Immature natural killer cell (primary cell): ENCODE data around the gene RYR1. TPM values are rescaled to one million over a fixed set of nuclear protein-coding genes. Genes with fewer than 3 reads are reported as not detected.
"Not testable (repeated sequence)": the region's sequence is repeated elsewhere in the genome, so short reads cannot be mapped to it uniquely, and the experiment has no call there.

Experiments
- DNase-seq, 3 donors: peaks; one replicate each; pipeline ENCODE4 v3.0.0; 2022; ENCODE audit warnings: mixed read lengths in 1 of 3
- H3K27ac Mint-ChIP-seq, 6 donors: one replicate each; pipeline ENCODE4 v1.8.0; 2020; ENCODE audit warnings: mixed read lengths in 6 of 6, mild to moderate bottlenecking in 5 of 6, inconsistent platforms in 4 of 6, moderate library complexity in 3 of 6
- H3K27me3 Mint-ChIP-seq, 3 donors: one replicate each; pipeline ENCODE4 v1.8.0; 2020 to 2021; ENCODE audit warnings: low read depth in 3 of 3, mild to moderate bottlenecking in 3 of 3, mixed read lengths in 3 of 3, moderate library complexity in 3 of 3, inconsistent platforms in 1 of 3
- H3K36me3 Mint-ChIP-seq, 3 donors: one replicate each; pipeline ENCODE4 v1.8.0; 2020; ENCODE audit warnings: mixed read lengths in 3 of 3, inconsistent platforms in 2 of 3, mild to moderate bottlenecking in 2 of 3
- H3K4me1 Mint-ChIP-seq, 2 donors: one replicate each; pipeline ENCODE4 v1.8.0; 2020; ENCODE audit warnings: inconsistent platforms in 2 of 2, mild to moderate bottlenecking in 2 of 2, mixed read lengths in 2 of 2, moderate library complexity in 1 of 2
- H3K4me3 Mint-ChIP-seq, 5 donors: one replicate each; pipeline ENCODE4 v1.8.0; 2020; ENCODE audit warnings: mild to moderate bottlenecking in 5 of 5, mixed read lengths in 5 of 5, inconsistent platforms in 3 of 5, moderate library complexity in 3 of 5
- H3K9me3 Mint-ChIP-seq, 6 donors: one replicate each; pipeline ENCODE4 v1.8.0; 2020; ENCODE audit warnings: mild to moderate bottlenecking in 6 of 6, mixed read lengths in 6 of 6, inconsistent platforms in 4 of 6, moderate library complexity in 3 of 6
- polyA plus RNA-seq, 3 donors: library from polyadenylated mRNA; unstranded; fragments of 300-500 nt; fragmentation: Illumina TruSeq; gene quantifications; one replicate each; pipeline ENCODE4 v1.2.3, GENCODE V29; 2021

RYR1 gene
- polyA plus RNA-seq, 3 donors from 2014 or later = 0.04 TPM; not detected in 2

DNA sequence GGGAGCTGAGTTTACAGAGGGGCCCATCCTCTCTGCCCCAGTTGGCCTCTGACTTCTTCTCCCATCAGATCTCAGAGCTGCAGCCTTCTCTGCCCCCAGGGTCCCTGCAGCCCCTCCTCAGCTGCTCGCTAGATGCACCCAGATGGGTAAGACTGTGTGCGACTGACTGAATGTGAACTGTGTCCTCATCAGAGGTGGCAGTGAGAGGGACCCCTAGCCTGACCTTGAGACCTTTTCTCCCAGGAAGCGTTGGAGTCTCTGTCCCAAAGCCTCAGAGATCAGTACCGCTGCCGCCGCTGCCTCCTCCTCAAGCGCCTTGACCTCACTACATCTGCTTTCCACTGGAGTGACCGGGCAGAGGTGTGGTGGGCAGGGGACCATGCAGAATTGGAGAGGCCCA is 28.2 kb upstream of the RYR1 start:
- peaks cover 0 to 4% (median 4%) of the 10 kb centered on the region in 3 donors for H3K36me3 Mint-ChIP-seq
- H3K4me3 Mint-ChIP-seq = peak overlapping the region in 4 of 5 donors; percentile 24 to 90 (median 38)
- peaks cover 6 to 12% (median 12%) of the 10 kb centered on the region in 3 donors for H3K27me3 Mint-ChIP-seq
- H3K9me3 Mint-ChIP-seq = no peaks in the 10 kb centered on the region
- DNase-seq = no peak
- H3K4me1 Mint-ChIP-seq = peaks cover 6 to 22% of the 10 kb centered on the region in 2 donors
- H3K27ac Mint-ChIP-seq = no peak overlapping the region

DNA sequence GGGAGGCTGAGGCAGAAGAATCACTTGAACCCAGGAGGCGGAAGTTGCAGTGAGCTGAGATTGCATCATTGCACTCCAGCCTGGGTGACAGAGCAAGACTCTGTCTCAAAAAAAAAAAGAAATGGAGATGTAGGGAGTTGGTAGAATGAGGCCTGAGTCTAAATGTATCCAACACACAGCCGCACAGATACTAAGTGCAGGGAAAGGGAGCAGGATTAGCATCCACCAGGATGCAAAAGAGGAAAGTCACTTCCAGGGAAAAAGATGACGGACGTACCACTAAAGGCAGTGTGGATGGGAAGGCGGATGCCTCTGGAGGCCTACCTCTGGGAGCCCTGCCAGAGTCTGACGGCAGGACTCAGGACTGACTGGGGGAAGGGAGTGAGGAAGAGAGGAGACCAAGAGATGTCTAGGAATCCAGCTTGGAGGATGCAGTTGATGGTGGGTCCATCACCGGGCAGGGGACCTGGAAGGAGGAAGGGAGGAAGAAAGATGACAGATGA is 23.8 kb upstream of the RYR1 start:
- Mint-ChIP-seq H3K4me1 (peaks cover 0 to 6% of the 10 kb centered on the region in 2 donors), H3K36me3 (peaks cover 0 to 4% (median 4%) of the 10 kb centered on the region in 3 donors), H3K27me3 (no peaks in the 10 kb centered on the region), H3K27ac (no peak overlapping the region), H3K4me3 (no peak overlapping the region), H3K9me3 (no peaks in the 10 kb centered on the region)
- DNase-seq = no peak

DNA sequence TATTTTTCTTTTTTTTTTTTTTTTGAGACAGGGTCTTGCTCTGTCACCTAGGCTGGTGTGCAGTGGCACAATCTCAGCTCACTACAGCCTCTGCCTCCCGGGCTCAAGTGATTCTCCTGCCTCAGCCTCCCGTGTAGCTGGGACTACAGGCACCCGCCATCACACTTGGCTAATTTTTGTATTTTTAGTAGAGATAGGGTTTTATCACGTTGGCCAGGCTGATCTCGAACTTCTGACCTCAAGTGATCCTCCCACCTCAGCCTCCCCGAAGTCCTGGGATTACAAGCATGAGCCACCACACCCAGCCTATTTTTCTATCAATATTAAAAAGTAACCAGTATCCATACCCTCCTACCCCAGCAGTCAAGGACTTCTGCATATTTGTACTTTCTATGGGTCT is 23.1 kb upstream of the RYR1 start:
- H3K9me3 Mint-ChIP-seq, H3K4me1 Mint-ChIP-seq, H3K27ac Mint-ChIP-seq, H3K36me3 Mint-ChIP-seq, H3K27me3 Mint-ChIP-seq, H3K4me3 Mint-ChIP-seq, DNase-seq: not testable (repeated sequence)

DNA sequence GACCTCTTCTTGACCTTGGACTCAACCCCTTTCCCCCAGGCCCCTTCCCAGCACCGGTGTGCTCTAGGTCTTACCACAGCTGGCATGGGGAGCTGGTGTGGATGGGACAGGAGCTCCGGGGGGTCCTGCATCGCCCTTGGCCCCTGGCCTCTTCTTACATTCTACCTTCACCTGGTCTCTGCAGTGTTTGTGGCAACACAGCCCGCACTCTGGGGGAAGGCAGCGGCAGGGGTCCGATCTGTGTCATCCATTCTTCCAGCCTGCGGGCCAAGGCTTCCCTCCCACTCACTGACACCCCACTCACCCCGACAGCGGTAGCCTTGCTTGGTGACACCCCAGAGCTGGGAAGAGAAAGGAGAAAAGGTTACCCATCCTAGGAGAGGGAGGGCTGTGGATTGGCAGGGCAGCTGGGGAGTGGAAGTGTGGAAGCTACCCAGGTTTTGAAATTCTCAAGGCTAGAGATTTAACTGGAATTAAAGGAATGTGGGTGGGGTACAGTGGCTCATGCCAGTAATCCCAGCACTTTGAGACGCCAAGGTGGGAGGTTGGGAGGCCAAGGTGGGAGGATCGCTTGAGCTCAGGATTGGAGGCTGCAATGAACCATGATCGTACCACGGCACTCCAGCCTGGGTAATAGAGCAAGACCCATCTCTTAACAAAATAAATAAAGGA is 22.3 kb upstream of the RYR1 start:
- H3K27ac Mint-ChIP-seq = peak overlapping the region in 1 of 6 donors; percentile 14
- no peaks in the 10 kb centered on the region for H3K27me3 Mint-ChIP-seq
- DNase-seq = no peak
- H3K4me3 Mint-ChIP-seq = no peak overlapping the region
- peaks cover 0 to 4% (median 0%) of the 10 kb centered on the region in 3 donors for H3K36me3 Mint-ChIP-seq
- H3K9me3 Mint-ChIP-seq = no peaks in the 10 kb centered on the region
- H3K4me1 Mint-ChIP-seq = no peaks in the 10 kb centered on the region

DNA sequence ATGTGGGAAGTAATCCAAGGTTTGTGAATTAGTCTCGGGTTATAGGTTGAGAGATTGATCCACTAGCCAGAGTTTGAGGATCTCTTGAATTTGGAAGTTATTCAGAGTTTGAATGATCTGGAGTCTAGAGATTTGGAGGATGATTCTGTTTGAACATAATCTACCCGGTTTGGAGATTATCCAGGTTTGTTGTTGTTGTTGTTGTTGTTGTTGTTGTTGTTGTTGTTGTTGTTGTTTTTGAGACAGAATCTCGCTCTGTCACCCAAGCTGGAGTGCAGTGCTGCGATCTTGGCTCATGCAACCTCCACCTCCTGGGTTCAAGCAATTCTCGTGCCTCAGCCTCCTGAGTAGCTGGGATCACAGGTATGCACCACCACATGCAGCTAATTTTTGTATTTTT is 21.6 kb upstream of the RYR1 start:
- H3K4me1 Mint-ChIP-seq, H3K36me3 Mint-ChIP-seq, H3K27ac Mint-ChIP-seq, H3K9me3 Mint-ChIP-seq, DNase-seq, H3K27me3 Mint-ChIP-seq, H3K4me3 Mint-ChIP-seq: not testable (repeated sequence)

DNA sequence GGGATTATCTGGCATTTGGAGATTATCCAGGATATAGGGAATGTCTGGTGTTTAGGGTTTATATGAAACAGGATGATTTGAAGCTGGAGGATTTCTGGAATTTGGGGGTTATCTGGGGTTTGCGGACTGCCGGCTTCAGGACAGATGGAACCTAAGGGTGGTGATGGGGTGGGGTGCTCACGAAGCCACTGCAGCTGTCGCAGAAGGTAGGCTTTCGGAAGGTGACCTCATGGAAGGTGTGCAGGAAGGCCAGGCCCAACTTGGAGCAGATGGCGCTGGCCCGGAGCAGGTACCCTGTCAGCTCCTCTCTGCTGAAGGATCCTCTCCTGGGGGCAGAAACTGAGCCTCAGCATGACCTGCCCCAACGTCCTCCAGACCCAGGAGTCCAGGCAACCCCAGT is 21.0 kb upstream of the RYR1 start:
- Mint-ChIP-seq H3K4me1 (peaks cover 7 to 8% of the 10 kb centered on the region in 2 donors), H3K4me3 (no peak overlapping the region), H3K27me3 (peaks cover 0 to under 1% (median 0%) of the 10 kb centered on the region in 3 donors), H3K36me3 (no peaks in the 10 kb centered on the region), H3K27ac (no peak overlapping the region), H3K9me3 (no peaks in the 10 kb centered on the region)
- DNase-seq = no peak

DNA sequence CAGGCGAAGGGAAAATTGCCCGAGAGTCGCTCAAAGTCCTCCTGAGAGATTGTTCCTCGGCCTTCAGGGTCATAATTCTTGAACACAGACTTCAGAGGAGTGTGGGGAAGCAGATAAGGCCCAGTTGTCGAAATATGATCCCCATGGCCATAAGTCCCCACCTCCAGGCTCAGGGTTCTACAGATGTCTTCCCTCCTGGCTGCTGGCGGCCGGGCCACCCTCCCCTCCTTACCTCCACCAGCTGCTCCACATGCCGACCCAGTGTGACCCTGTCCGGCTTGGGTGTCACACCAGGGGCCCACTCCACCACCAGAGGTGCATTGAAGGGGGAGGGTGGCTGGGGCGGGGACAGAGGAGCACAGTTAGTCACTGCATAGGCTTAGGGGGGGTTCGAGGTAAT is 20.5 kb upstream of the RYR1 start:
- no peaks in the 10 kb centered on the region for H3K9me3 Mint-ChIP-seq
- H3K27ac Mint-ChIP-seq = no peak overlapping the region
- no peaks in the 10 kb centered on the region for H3K36me3 Mint-ChIP-seq
- peaks cover 12 to 13% of the 10 kb centered on the region in 2 donors for H3K4me1 Mint-ChIP-seq
- peaks cover 0 to 5% (median 0%) of the 10 kb centered on the region in 3 donors for H3K27me3 Mint-ChIP-seq
- no peak overlapping the region for H3K4me3 Mint-ChIP-seq
- no peak for DNase-seq

DNA sequence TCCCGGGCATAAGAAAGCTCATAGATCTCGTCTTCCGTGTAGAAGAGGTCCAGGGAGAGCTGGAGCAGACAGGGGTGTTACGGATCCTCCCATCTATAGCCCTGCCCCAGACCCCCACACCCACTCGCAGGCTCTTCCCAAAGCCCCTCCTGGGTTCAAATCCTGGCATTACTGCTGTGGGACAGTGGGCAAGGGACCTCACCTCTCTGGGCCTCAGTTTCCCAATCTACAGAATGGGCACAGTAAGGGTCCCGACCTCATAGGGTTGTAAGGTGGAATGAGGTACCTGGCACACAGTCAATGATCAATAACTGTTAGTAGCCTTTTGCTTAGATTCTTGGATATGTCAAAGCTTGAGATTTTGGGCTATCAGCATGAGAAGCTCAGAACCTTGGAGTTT is 20.1 kb upstream of the RYR1 start:
- H3K4me1 Mint-ChIP-seq = peaks cover 15 to 17% of the 10 kb centered on the region in 2 donors
- H3K27me3 Mint-ChIP-seq = peaks cover 0 to 6% (median 0%) of the 10 kb centered on the region in 3 donors
- no peak overlapping the region for H3K27ac Mint-ChIP-seq
- no peaks in the 10 kb centered on the region for H3K36me3 Mint-ChIP-seq
- DNase-seq = no peak
- no peaks in the 10 kb centered on the region for H3K9me3 Mint-ChIP-seq
- no peak overlapping the region for H3K4me3 Mint-ChIP-seq

DNA sequence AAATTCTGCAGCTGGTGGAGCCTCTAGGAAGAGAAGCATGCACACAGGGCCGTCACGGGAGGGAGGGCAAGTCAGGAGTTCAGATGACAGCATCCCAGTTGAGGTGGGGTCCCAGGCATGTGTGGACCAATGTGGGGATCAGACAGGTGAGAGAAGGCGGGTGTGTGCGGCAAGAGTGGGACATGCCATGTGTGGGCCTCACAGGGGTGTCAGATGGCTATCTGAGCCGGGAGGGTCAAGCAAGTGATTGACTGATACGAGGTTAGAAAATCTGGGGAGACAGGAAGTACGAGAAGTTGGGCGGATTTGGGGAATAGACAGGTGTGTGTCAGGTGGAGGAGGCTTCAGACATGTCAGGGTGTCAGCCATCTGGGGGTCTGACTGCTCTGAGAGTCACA is 16.3 kb upstream of the RYR1 start:
- peaks cover 17 to 20% of the 10 kb centered on the region in 2 donors for H3K4me1 Mint-ChIP-seq
- no peaks in the 10 kb centered on the region for H3K36me3 Mint-ChIP-seq
- H3K9me3 Mint-ChIP-seq = no peaks in the 10 kb centered on the region
- peak overlapping the region; percentile 72 to 84 (median 77) for H3K4me3 Mint-ChIP-seq
- no peak for DNase-seq
- H3K27ac Mint-ChIP-seq = peak overlapping the region in 3 of 6 donors; percentile 6 to 72 (median 71)
- H3K27me3 Mint-ChIP-seq = peaks cover 0 to 6% (median 4%) of the 10 kb centered on the region in 3 donors

DNA sequence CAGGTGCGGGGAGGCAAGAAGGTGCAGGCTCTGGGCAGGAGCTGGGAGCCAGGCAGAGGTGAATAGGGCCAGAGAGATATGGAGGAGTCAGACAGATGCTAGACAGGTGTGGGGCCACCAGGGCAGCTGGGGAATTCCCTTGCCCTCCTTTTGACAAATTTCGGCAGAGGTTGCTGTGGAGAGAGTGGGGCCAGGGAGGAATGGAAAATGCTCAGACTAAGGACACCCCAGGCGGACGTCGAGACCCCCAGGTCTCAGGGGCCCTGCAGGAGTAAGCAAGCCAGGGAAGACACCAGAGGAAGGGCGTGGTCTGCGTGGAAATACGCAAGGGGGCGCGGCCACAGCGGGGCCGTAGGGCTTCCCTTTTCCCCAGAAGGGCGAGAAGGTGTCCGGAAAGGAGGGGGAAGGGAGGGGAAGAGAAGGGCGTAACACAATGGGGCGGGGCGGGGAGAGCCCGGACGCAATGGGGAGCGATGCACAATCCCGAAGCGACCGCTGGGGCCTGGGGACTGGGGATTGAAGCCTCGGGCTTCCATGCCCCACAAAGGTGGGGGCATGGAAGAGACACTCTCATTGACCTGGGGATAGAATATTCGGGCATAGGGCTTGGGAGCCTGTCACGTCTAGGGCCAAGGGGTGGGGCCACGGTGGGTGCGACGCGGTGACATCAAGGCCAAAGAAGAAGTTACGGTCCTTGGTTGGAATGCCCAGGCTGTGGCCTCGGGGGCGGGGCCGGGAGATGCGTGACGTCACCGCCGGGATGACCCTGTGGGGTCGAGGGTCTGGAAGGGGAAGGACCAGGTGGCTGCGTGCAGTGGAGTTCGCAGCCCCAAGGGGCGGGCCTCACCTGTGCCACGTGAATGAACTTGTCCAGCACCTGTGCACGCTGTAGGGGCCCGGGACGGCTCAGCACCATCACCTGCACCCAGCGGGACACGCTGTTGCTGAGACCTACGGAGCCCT is 15.7 kb upstream of the RYR1 start:
- Mint-ChIP-seq H3K9me3 (no peaks in the 10 kb centered on the region), H3K36me3 (no peaks in the 10 kb centered on the region), H3K4me3 (peak overlapping the region; percentile 72 to 84 (median 77)), H3K27me3 (peaks cover 0 to 6% (median 5%) of the 10 kb centered on the region in 3 donors), H3K4me1 (peaks cover 17 to 20% of the 10 kb centered on the region in 2 donors), H3K27ac (peak overlapping the region in 4 of 6 donors; percentile 6 to 72 (median 63))
- peak in 2 of 3 donors; percentile 20 to 23 for DNase-seq

DNA sequence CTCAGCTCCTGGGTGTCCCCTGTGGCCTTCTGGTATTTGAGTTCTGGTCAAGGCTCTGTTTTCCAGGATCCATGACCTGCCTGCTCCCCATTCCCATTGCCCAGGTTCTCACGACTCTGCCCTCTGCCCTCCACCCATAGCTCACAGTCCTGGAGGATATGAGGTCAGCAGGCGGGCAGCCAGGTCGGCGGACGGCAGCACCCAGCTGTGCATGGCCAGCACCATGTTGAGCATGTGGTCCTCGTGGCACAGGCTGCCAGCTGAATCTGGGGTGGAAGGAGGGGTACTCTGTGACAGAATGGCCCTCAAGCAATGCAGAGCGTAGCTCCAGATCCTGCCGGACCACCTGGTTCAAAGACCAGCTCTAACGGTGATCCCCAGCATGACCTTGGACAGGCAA is 12.6 kb upstream of the RYR1 start:
- Mint-ChIP-seq H3K27me3 (peaks cover 0 to 9% (median 8%) of the 10 kb centered on the region in 3 donors), H3K4me3 (no peak overlapping the region), H3K4me1 (peaks cover 18 to 20% of the 10 kb centered on the region in 2 donors), H3K9me3 (peaks cover 0 to 2% (median 0%) of the 10 kb centered on the region in 6 donors), H3K36me3 (no peaks in the 10 kb centered on the region), H3K27ac (no peak overlapping the region)
- no peak for DNase-seq

DNA sequence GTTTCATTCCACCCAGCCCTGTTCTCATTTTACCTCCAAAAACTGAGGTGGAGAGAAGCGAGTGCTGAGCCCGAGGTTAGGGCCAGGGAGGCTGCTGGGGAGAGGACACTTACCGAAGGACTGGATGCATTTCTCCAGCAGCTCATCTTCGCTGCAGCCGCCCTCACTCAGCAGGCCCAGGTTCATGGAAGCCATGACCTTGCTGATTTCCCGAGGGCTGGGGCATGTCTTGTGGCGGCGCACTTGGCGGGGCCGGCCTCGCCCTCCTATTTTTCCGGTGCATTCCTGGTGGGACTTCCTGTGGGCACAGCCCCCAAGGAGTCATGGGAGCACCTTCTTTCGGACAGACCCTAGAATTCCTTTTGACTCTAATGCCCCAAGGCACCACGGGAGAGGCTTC is 11.6 kb upstream of the RYR1 start:
- no peak for DNase-seq
- peaks cover 3 to 9% (median 9%) of the 10 kb centered on the region in 3 donors for H3K27me3 Mint-ChIP-seq
- H3K27ac Mint-ChIP-seq = no peak overlapping the region
- H3K36me3 Mint-ChIP-seq = no peaks in the 10 kb centered on the region
- peaks cover 0 to 2% (median 0%) of the 10 kb centered on the region in 6 donors for H3K9me3 Mint-ChIP-seq
- no peak overlapping the region for H3K4me3 Mint-ChIP-seq
- peaks cover 18 to 25% of the 10 kb centered on the region in 2 donors for H3K4me1 Mint-ChIP-seq

DNA sequence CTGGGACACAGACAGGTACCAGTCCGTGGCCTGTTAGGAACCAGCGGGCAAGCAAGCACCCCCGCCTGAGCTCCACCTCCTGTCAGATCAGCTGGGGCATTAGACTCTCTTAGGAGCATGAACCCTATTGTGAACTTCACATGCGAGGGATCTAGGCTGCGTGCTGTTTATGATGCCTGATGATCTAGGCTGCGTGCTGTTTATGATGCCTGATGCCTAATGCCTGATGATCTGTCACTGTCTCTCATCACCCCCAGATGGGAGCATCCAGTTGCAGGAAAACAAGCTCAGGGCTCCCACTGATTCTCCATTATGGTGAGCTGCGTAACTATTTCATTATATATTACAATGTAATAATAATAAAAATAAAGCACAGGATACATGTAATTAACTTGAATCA is 11.1 kb upstream of the RYR1 start:
- peaks cover 0 to 2% (median 0%) of the 10 kb centered on the region in 6 donors for H3K9me3 Mint-ChIP-seq
- no peak for DNase-seq
- H3K36me3 Mint-ChIP-seq = no peaks in the 10 kb centered on the region
- no peak overlapping the region for H3K4me3 Mint-ChIP-seq
- H3K27ac Mint-ChIP-seq = no peak overlapping the region
- H3K27me3 Mint-ChIP-seq = peaks cover 7 to 12% (median 9%) of the 10 kb centered on the region in 3 donors
- peaks cover 12 to 19% of the 10 kb centered on the region in 2 donors for H3K4me1 Mint-ChIP-seq

DNA sequence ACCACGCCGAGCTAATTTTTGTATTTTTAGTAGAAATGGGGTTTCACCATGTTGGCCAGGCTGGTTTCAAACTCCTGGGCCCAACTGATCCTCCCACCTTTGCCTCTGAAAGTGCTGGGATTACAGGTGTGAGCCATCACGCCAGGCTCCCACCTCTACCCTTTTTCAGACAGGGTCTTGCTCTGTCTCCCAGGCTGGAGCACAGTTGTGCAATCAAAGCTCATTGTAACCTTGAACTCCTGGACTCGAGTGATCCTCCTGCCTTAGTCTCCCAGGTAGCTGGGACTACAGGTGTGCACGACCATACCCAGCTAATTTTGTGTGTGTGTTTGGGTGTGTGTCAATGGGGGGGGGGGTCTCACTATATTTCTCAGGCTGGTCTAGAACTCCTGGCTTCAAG is 9.2 kb upstream of the RYR1 start:
- DNase-seq = no peak
- Mint-ChIP-seq H3K36me3 (no peaks in the 10 kb centered on the region), H3K9me3 (peaks cover 0 to 2% (median 0%) of the 10 kb centered on the region in 6 donors), H3K4me3 (no peak overlapping the region), H3K4me1 (peaks cover 3 to 6% of the 10 kb centered on the region in 2 donors), H3K27me3 (peaks cover 3 to 17% (median 11%) of the 10 kb centered on the region in 3 donors), H3K27ac (no peak overlapping the region)
